Muscle layer of colon (tissue), 2 donors: ENCODE data around the gene KLHL29.

Experiments used
- H3K27ac ChIP-seq: one replicate; pipeline ENCODE4 v1.7.0; 2013; ENCODE audit warnings: low read depth, mild to moderate bottlenecking, low read length, moderate library complexity
- H3K27me3 ChIP-seq, 2 donors: one replicate each; pipeline ENCODE4 v1.7.0; 2013; ENCODE audit warnings: low read length in 2 of 2, mild to moderate bottlenecking in 2 of 2; ENCODE audit not compliant: insufficient read depth in 2 of 2, control insufficient read depth in 1 of 2
- H3K36me3 ChIP-seq: one replicate; pipeline ENCODE4 v1.7.0; 2013; ENCODE audit warnings: mild to moderate bottlenecking, low read length; ENCODE audit not compliant: insufficient read depth
- H3K4me1 ChIP-seq: one replicate; pipeline ENCODE4 v1.7.0; 2013; ENCODE audit warnings: mild to moderate bottlenecking, low read length; ENCODE audit not compliant: insufficient read depth
- H3K4me3 ChIP-seq, 2 donors: one replicate each; pipeline ENCODE4 v1.7.0; 2013; ENCODE audit warnings: low read length in 2 of 2, low read depth in 1 of 2, mild to moderate bottlenecking in 1 of 2, moderate library complexity in 1 of 2
- H3K9ac ChIP-seq: one replicate; pipeline ENCODE4 v1.7.0; 2013; ENCODE audit warnings: low read length
- H3K9me3 ChIP-seq: one replicate; pipeline ENCODE4 v1.7.0; 2013; ENCODE audit warnings: mild to moderate bottlenecking, low read length
- donor health status: abdominal sarcoma.
- donor health status: Adenocarcinoma of cecum.

Gene KLHL29

DNA sequence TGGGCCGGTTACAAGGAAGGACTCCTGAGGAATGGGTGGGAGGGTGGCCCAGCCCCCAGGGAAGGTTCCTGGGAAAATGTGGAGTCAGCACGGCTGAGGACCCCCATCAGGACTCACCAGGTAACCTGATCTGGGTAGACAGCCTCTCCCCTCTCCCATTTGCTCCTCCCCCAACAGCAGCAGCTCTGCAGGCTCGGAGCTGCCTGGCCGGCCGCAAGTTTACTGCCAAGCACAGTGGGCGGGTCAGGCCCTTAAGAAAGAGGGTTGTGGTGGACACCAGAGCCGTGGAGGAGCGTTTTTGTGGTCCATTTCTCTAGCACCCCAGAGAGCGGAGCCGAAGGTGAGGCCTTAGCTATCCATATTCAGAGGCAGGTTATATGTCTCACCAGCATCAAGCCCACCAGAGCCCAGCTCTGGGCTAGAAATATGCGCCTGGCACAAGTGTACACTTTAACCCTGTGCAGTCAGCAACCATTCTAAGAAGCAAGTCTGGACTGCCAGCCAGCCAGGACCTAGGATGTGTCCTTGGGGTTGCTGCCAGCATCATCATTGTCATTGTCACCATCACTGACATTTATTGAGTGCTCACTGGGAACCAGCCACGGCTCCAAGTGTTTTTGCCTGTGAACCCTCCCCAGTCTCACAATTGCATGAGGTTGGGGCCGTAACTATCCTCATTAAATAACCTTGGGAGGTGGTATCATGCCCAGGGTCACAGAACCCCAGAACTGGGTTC is 190.1 kb downstream of the KLHL29 start:
- no peak overlapping the region for H3K4me3 ChIP-seq
- peaks cover 15% of the 10 kb centered on the region for H3K4me1 ChIP-seq
- H3K36me3 ChIP-seq: no peaks in the 10 kb centered on the region
- H3K27me3 ChIP-seq: no peaks in the 10 kb centered on the region
- H3K9me3 ChIP-seq: no peaks in the 10 kb centered on the region
- H3K9ac ChIP-seq: no peak overlapping the region
- no peak overlapping the region for H3K27ac ChIP-seq

DNA sequence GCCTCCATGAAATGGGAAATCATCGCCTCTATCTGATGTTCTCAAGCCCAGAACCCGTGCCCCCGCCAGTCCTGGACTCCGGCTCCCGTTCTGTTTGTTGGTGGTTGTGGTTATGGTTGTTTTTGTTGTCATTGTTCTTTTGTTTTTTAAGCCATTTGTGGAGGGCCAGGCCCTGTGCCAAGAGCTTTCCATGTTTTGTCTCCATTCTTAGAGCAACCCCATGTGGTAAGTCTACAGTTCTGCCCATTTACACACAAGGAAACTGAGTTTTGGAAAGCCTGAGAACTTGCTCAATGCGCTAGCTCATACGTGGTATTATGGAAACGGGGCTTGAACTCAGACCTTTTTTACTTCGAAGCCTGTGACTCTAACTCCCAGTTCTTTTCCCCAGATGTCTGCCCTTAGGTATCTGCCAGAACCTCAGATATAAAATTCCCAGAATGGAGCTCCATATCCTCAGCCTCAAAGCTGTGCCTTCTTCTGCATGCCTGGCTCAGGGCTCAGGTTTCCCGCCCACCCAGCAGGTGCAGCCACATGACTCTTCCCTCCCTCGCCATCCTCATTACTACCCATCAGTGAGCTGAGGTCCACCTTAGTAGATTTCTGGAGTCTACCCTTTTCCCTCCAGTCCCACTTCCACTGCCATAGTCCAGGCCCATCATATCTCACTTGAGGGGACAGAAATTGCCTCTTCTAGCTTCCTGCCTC is 194.1 kb downstream of the KLHL29 start:
- H3K36me3 ChIP-seq: no peaks in the 10 kb centered on the region
- no peak overlapping the region for H3K4me3 ChIP-seq
- H3K9me3 ChIP-seq: no peaks in the 10 kb centered on the region
- H3K27ac ChIP-seq: no peak overlapping the region
- no peaks in the 10 kb centered on the region for H3K27me3 ChIP-seq
- H3K4me1 ChIP-seq: peaks cover 28% of the 10 kb centered on the region
- H3K9ac ChIP-seq: no peak overlapping the region

DNA sequence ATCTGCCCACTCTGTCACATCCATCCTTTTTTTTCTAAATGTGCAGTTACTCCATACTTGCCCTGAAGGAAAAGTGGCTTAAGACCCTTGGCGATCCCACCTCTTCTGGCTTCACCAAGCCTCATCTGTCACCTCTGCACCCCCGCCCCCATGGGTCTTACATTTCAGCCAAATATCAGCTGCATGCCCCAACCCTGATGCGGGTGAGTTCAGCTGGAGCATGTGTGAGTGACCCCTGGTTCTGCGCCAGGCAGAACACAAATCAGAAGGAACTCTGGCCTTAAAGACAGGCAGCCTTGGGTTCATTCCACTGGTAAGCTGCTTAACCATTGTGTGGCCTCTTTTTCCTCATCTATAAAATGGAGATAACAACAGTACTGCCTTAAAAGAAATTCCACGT is 194.7 kb downstream of the KLHL29 start:
- no peak overlapping the region for H3K9ac ChIP-seq
- H3K36me3 ChIP-seq: no peaks in the 10 kb centered on the region
- H3K4me1 ChIP-seq: peaks cover 25% of the 10 kb centered on the region
- no peak overlapping the region for H3K27ac ChIP-seq
- no peaks in the 10 kb centered on the region for H3K9me3 ChIP-seq
- no peak overlapping the region for H3K4me3 ChIP-seq
- H3K27me3 ChIP-seq: no peaks in the 10 kb centered on the region

DNA sequence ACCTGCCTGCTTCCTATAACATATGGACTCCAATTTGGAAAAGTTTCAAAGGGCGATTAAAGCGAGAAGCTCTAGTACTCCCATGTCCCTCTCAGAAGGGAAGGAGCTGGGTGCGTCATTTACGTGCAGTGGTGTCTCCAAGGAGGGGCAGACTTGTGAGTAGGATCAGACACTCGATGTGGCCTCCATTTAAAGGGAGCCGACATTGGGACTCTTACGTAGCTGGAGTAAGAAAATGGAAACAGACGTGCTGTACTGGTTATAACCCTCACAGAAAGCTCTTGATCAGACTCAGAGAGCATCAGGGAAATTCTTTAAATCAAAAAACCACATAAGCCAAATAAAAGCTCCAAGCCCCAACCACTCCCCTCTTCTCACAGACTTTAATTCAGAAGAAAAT is 198.5 kb downstream of the KLHL29 start:
- Histone ChIP-seq H3K9me3 (no peaks in the 10 kb centered on the region), H3K36me3 (no peaks in the 10 kb centered on the region), H3K4me1 (peaks cover 36% of the 10 kb centered on the region), H3K27ac (peak overlapping the region; percentile 94), H3K9ac (peak overlapping the region; percentile 23), H3K4me3 (no peak overlapping the region), H3K27me3 (no peaks in the 10 kb centered on the region)

DNA sequence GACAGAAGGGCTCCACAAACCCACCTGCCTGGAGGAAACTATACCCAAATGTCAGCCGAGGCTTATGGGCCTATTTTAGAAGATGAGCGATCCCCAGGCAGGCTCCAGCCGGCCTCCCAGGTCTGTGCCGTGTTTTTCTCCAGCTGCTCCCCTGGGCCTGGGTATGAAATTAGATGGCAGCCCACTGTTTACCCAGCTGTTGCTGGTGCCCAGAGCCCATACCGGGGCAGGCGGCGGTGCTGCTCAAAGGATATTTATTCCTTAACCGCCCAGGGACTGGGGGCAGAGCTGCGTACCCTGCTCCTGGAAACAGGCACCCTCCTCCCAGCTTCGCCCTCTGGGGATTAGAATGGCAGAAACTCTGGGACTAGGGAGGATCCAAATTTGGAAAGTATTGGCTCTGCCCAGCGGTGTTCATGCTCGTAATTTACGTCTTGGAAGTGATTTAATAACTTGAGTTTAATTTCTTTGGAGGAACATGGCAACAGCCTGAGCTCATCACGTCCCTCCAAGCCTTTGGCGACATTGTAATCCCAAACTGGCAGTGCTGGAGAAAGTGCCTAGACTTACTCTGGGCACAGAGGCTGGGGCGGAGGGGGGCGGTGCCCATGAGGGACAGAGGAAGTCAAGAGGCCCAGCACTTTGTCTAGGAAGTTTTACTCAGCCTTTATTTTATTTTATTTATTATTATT is 199.2 kb downstream of the KLHL29 start:
- no peak overlapping the region for H3K4me3 ChIP-seq
- peaks cover 43% of the 10 kb centered on the region for H3K4me1 ChIP-seq
- H3K9ac ChIP-seq: peak overlapping the region; percentile 23
- H3K9me3 ChIP-seq: no peaks in the 10 kb centered on the region
- peak overlapping the region; percentile 94 for H3K27ac ChIP-seq
- no peaks in the 10 kb centered on the region for H3K36me3 ChIP-seq
- H3K27me3 ChIP-seq: no peaks in the 10 kb centered on the region

DNA sequence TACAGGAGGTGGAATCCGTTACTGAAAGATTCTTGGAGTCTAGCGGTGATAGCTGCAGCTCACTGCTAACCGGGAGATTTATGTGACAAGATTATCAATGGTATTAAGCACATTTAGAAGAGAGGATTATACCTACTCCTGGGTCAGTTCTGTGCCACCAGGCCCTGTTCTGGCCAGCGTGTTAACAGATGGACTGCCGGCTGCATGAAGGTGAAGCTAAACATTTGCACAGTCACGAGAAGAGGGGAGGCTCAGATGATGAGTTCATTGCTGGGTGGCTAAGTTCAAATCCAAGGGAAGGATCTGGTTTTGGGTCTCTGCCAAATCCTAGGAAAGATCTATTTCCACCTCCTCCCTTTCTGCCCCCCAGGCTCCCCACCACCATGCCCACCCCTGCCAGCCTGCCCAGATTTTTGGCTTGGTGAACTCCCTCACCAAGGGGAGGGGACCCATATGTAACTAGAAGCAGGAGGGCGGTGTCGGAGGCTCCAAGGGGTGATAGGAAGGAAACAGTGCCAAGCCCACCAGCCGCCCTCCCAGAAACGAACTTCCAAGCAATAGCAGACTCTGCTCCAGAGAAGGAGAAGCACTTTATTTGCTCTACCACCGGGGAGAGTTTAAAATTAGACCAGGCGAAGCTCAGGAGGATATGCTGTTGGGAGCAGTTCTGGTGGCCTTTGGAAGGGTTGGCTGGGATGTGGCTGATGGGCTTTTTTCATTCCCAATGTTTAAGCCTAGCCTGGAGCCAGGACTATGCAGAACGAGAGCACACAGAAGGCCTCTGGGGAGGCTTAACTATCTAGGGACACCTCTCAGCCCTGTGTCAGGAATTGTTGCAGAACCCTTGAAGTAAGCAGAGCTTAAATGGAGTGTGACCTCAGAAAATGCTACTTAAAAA is 200.5 kb downstream of the KLHL29 start:
- peaks cover 56% of the 10 kb centered on the region for H3K4me1 ChIP-seq
- H3K9me3 ChIP-seq: no peaks in the 10 kb centered on the region
- H3K9ac ChIP-seq: no peak overlapping the region
- H3K36me3 ChIP-seq: no peaks in the 10 kb centered on the region
- H3K27me3 ChIP-seq: no peaks in the 10 kb centered on the region
- no peak overlapping the region for H3K4me3 ChIP-seq
- H3K27ac ChIP-seq: peak overlapping the region; percentile 48

DNA sequence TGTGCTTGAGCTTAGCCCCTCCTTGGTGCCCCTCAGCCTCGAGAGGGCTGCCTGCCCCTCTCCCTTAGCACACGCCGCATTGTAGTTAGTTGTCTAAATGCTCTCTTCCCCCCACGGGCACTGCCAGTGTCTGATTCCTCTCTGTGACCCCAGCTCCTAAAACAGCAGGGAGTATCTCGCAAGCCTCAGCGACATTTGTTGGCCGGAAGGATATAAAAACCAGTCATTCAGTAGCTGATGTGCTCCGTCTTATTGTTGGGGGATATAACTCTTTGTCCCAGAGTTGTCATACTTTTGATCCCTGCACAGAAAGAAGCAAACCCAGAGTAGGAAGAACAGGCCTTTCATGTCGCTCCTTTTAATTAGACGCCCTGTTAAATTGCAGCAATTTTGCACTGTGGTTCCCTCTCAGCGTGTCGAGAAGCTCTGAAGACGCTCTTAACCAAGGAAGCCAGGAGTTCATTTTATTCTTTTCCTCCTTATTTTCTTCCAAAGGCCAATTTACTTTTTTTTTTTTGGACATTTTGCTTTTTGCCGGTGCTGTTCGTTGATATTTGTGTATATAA is 201.8 kb downstream of the KLHL29 start:
- Histone ChIP-seq H3K27me3 (no peaks in the 10 kb centered on the region), H3K36me3 (no peaks in the 10 kb centered on the region), H3K9me3 (no peaks in the 10 kb centered on the region), H3K9ac (no peak overlapping the region), H3K27ac (peak overlapping the region; percentile 87), H3K4me1 (peaks cover 60% of the 10 kb centered on the region), H3K4me3 (no peak overlapping the region)

DNA sequence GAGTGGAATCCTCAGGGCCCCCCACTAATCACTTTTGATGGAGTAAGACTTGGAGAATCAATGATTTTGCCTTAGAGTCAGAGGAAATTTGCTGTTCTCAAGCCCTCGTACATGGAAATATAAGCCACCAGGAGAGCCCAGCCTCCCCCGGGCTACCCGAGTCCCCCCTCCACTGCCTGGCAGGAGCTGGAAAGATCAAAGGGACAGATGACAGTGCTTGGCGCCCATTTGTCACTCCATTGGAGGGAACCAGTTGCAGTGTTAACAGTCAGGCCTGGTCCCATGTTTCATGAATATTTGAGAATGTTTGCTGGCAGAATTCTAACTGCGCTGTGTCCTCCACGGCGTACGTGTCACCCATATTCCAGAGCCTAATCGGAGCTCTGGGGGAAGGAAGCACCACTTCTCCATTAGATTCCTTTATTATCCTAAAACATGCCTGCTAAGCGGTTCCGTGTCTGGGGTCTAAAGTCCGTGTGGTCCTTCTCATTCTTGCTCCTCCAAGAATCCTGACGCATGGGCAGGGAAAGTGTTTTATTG is 202.4 kb downstream of the KLHL29 start:
- Histone ChIP-seq H3K9ac (no peak overlapping the region), H3K9me3 (no peaks in the 10 kb centered on the region), H3K27me3 (no peaks in the 10 kb centered on the region), H3K36me3 (no peaks in the 10 kb centered on the region), H3K4me3 (no peak overlapping the region), H3K27ac (peak overlapping the region; percentile 87), H3K4me1 (peaks cover 61% of the 10 kb centered on the region)

DNA sequence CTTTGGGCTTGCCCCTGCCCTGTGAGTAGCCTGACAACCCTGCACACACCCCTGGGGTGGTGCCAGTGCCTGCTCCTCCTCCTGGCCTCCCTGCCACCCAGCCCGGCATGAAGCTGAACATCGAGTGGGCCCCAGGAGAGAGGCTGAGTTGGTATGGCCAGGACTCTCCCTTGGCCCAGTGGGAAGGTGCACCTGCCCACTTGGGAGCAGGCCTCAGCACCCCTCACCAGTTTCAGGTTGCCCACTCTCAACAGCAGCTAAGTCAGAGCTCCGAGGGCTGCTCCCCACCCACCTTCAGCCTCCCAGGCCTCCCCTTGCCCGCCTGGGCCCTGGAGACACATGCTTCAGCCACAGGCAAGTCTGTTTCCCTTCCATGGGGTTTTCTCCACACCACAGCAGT is 203.1 kb downstream of the KLHL29 start:
- Histone ChIP-seq H3K36me3 (no peaks in the 10 kb centered on the region), H3K9me3 (no peaks in the 10 kb centered on the region), H3K4me3 (no peak overlapping the region), H3K4me1 (peaks cover 63% of the 10 kb centered on the region), H3K27me3 (no peaks in the 10 kb centered on the region), H3K27ac (peak overlapping the region; percentile 87), H3K9ac (no peak overlapping the region)

DNA sequence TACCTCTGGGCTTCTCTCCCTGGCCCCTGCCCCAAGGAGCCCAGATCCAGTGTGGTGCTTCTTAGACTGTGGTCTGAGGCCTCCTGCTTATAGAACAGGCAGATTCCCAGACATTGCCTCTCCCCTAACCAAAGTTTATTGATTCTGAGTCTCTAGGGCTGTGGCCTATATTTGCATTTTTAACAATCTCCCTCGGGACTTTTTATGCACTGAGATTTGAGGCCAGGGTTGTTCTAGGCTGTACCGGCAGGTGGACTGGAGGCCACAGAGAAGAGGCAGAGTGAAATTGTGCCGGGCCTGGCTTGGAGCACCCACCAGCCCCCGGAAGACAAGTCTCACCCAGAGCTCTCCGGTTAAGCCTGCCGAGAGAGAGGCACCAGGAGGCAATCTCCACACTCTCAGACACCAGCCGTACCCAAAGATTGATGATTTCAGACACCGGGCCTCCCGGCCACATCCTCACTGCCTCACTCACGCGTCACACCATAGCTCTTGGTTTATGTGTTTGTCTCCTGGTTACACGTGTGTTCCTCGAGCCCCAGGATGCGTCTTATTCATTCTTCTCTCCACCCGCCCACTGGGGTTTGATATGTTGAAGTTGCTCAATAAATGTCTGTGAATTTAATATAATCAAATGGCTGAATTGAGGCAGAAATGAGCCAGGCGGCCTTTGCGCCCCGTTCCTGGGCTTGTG is 203.7 kb downstream of the KLHL29 start:
- no peaks in the 10 kb centered on the region for H3K27me3 ChIP-seq
- no peak overlapping the region for H3K9ac ChIP-seq
- H3K36me3 ChIP-seq: no peaks in the 10 kb centered on the region
- no peaks in the 10 kb centered on the region for H3K9me3 ChIP-seq
- no peak overlapping the region for H3K4me3 ChIP-seq
- peak overlapping the region; percentile 87 for H3K27ac ChIP-seq
- peaks cover 63% of the 10 kb centered on the region for H3K4me1 ChIP-seq
